LoVo (cell line): Measurements from ENCODE around the gene GNAL.
A peak's percentile ranks its signal among the peaks of the same experiment; 100 is the strongest.
"Not testable (repeated sequence)": the region's sequence is repeated elsewhere in the genome, so short reads cannot be mapped to it uniquely, and the experiment has no call there.

Experiments used
- DNase-seq: peaks from one replicate; pipeline ENCODE4 v3.0.0-alpha.2; 2016; ENCODE audit warnings: low spot score

Gene GNAL

GRCh38 chr18:11850821-11851145 lies 161.7 kb downstream of the GNAL start:
- peak; percentile 14 for DNase-seq

DNA sequence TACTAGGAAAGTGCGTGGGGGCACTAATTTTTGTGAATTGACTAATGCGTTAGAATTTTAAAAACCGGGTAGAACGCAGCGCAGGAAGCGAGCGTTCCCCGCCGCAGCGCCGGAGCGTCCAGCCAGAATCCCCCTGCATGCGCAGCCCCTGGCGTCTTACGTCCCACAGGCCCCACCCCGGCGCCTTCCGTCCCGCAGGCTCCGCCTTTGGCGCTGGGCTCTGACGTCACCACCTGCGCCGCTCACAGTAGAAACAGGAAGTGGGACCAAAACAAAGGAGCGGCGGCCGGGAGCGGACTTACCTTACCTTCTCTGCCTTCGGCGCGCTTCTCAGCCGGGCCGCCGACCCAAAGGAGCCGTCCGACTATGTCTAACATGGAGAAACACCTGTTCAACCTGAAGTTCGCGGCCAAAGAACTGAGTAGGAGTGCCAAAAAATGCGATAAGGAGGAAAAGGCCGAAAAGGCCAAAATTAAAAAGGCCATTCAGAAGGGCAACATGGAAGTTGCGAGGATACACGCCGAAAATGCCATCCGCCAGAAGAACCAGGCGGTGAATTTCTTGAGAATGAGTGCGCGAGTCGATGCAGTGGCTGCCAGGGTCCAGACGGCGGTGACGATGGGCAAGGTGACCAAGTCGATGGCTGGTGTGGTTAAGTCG lies 162.2 kb downstream of the GNAL start, which contains the start of gene CHMP1B:
Gene CHMP1B (plus strand): TSS at position 268 of the 660 bp plus-strand sequence. CDS start 99 bp downstream, at position 367.
- DNase-seq, result peak; percentile 95

DNA sequence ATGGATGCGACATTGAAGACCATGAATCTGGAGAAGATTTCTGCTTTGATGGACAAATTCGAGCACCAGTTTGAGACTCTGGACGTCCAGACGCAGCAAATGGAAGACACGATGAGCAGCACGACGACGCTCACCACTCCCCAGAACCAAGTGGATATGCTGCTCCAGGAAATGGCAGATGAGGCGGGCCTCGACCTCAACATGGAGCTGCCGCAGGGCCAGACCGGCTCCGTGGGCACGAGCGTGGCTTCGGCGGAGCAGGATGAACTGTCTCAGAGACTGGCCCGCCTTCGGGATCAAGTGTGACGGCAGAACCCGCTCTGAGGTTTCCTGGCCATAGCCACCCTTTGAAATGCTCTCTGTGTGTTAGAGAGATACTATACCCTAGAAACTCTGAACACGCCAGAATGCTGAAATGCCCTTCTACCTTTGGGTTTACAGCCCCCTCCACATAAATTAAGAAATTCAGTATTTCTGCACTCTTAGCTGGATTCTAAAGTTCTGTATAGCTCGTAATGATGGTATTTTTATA lies 162.8 kb downstream of the GNAL start:
- DNase-seq, result peak; percentile 29

DNA sequence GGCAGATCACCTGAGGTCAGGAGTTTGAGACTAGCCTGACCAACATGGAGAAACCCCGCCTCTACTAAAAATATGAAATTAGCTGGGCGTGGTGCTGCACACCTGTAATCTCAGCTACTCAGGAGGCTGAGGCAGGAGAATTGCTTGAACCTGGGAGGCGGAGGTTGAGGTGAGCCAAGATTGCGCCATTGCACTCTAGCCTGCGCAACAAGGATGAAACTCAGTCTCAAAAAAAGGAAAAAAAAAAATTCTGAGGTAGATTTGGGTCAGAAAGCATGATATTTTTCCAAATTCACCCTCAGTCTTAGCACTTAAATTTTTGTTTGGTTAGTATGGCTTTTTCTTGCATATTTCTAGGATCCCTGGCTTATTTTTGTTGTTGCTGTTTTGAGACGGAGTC lies 165.5 kb downstream of the GNAL start:
- DNase-seq, result not testable (repeated sequence)

GRCh38 chr18:11857177-11857887 lies 168.3 kb downstream of the GNAL start:
- peak; percentile 92 for DNase-seq

DNA sequence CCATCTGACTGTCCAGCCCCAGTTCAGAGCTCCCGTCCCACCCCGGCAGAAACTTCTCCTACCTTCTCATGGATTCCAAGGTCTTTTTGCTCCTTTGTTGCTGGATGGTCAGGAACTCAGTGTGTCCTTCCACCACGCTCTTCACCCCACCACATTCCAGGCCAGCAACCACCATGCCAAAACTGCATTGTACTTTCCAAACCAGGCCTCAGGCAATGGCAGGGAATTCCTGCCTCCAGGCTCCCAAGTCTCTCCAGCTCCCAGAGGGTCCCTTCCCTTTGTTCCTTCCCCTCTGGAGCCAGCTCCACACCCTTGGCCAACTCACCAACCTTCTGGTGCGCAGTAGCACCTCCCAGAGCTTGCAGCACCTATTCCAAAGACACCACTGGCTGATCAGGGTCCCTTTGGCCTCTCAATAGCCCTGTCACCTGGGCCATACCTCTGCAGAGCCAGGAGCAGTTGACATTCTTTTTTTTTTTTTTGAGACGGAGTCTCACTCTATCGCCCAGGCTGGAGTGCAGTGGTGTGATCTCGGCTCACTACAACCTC lies 170.3 kb downstream of the GNAL start:
- no peak for DNase-seq

GRCh38 chr18:11859903-11860407 lies 170.9 kb downstream of the GNAL start:
- peak; percentile 90 for DNase-seq

GRCh38 chr18:11860594-11861450 lies 171.8 kb downstream of the GNAL start:
- no peak for DNase-seq

- DNase-seq, result no peak
Measured at GRCh38 chr18:11861583-11862288, 172.7 kb downstream of the GNAL start.

GRCh38 chr18:11862468-11863137 lies 173.5 kb downstream of the GNAL start:
- DNase-seq, result no peak

- DNase-seq, result no peak
Measured at GRCh38 chr18:11864471-11864870, 175.4 kb downstream of the GNAL start.

DNA sequence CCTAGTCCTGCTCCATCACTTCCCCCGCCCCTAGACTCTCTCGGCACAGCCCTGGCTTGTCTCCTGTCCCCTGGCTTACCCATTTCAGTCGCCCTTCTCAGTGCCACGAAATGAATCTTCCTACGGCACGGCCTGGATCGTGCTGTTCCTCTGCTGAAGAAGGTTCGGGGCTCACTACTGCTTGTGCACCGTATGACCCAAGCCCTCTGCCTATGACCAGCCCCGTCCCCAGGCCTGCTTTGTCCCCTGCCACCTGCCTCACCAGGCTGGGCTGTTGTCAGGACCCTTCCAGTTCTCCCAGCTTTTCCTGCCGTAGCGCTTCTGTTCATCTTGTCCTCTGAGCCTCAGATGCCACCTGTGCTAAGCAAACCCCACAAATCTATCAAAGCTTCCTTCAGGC lies 176.0 kb downstream of the GNAL start:
- no peak for DNase-seq

DNA sequence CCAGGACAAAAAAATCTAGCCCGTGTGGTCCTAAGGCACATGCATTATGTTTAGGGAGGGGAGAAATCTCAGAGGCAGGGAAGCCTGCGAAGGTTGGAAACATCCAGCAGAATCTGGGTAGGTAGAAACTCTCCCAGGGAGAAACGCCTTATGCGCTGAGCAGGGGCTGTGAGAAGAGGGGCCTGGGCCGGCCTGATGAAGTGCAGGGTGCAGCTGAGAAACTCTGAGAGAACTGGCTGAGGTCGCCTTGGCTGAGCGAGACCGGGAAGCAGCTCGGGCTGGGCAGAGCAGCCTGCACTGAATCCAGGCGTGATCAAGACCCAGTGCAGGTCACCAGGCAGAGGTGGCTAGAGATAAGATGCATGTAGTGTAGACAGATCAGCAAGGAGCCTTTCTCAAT lies 177.3 kb downstream of the GNAL start:
- no peak for DNase-seq

DNA sequence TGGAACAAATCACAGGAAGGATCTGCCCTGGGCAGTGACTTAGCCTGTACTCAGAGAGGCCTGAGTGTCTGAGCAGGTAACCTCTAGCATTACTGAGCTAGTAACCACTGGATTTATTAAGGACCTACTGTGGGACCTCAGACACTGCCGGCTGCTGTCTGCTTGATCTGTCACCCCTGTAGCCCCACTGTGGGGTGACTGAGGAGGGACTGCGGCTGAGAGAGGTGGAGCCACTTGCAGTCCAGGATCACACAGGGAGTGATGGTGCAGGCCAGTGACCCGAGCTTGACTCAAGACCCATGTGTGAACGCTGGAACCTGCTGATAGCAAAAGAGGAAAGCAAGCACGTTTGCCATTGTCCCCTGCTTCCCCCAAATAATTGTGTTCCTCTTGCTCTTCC lies 177.7 kb downstream of the GNAL start:
- DNase-seq, result no peak

DNA sequence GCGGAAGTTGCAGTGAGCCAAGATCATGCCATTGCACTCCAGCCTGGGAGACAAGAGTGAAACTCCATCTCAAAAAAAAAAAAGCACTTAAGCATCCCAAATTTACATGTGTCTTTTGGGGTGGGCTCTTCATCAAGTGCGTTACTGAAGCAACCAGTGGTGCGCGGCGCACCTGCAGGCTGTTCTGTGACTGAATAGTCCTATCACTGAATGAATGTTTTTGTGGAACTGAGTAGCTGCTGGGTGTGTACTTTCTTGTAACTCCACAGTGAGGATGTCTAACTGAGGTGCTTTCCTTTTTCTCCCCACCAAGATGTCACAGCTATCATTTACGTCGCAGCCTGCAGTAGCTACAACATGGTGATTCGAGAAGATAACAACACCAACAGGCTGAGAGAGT lies 179.2 kb downstream of the GNAL start:
- DNase-seq, result no peak

- no peak for DNase-seq
Measured at GRCh38 chr18:11871501-11871900, 182.4 kb downstream of the GNAL start.

DNA sequence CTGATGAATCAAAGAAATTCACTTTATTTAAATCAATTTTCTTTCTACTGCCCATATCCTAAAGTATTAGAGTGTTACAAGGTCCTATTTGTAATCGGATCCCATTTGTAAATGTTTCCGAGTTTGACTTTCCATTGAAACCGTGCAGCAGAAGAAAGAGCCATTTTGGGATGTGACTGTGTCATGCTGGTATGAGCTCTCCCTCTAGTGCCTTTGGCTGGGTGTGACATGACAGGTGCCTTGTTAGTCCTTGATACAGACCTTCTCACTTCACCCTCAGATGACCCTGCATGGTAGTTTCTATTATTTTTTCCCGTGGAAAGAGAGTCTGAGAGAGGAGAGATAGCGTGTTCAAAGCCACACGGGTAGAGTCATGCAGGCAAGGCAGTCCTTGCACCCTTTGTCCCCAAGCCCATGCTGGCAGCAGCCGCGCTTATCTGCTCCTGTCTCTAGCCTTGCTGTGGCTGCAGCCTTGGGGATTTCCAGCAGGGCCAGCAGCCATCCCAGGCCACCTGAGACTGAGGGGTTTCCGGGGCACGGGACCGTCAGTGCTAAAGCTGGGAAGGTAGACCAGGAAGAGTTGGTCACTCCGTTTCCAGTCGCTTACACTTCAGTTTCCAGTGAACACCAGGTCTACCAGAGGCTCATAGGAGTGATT lies 183.5 kb downstream of the GNAL start:
- DNase-seq, result peak; percentile 52

DNA sequence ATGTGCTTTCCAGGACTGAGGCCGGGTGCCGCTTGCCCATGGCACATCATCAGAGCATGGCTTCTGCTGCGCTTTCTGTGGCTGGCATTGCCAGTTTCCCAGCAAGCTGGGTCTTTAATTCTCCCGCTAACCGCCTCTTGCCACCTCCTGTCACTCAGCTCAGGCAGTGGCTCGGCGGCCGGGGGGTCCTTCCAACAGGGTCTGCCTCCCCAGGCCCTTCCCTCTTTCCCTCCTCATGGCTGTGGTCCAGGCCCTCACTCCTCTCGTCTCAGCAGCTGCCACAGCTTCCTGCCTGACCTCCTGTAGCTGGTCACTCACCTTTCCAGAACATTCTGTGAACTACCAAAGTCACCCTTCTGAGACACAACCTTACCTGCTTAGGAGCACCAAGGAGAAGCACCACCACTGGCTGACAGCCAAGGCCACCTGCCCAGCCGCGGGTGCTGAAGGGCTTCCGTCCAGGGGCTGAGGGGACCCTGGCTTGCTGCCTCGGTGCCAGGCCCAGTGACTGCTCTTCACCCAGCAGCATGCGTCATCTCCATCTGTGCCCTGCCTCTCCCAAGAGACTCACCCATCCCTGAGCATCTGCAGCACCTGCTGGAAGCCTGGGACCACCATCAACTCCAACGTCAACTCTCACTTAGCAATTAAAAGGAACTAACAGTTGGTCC lies 184.7 kb downstream of the GNAL start:
- no peak for DNase-seq

GRCh38 chr18:11874676-11875075 lies 185.6 kb downstream of the GNAL start:
- no peak for DNase-seq
